IPS-15b (cell line): ENCODE measurements around the gene LPAR3.

Source experiments
- H3K27me3 ChIP-seq: one replicate; pipeline ENCODE4 v1.6.1; 2013; ENCODE audit warnings: low read length; ENCODE audit not compliant: control insufficient read depth, insufficient read depth
- H3K36me3 ChIP-seq: one replicate; pipeline ENCODE4 v1.6.1; 2013; ENCODE audit warnings: low read length; ENCODE audit not compliant: control insufficient read depth, insufficient read depth
- H3K4me1 ChIP-seq: one replicate; pipeline ENCODE4 v1.6.1; 2013; ENCODE audit warnings: mild to moderate bottlenecking, low read length; ENCODE audit not compliant: control insufficient read depth, insufficient read depth
- H3K4me3 ChIP-seq: one replicate; pipeline ENCODE4 v1.5.1; 2013; ENCODE audit warnings: low read depth, low read length
- H3K9ac ChIP-seq: one replicate; pipeline ENCODE4 v1.6.1; 2013; ENCODE audit warnings: low read depth, mild to moderate bottlenecking, low read length
- H3K9me3 ChIP-seq: one replicate; pipeline ENCODE4 v1.6.1; 2013; ENCODE audit warnings: mild to moderate bottlenecking, low read length; ENCODE audit not compliant: control insufficient read depth, insufficient read depth

LPAR3 gene

DNA sequence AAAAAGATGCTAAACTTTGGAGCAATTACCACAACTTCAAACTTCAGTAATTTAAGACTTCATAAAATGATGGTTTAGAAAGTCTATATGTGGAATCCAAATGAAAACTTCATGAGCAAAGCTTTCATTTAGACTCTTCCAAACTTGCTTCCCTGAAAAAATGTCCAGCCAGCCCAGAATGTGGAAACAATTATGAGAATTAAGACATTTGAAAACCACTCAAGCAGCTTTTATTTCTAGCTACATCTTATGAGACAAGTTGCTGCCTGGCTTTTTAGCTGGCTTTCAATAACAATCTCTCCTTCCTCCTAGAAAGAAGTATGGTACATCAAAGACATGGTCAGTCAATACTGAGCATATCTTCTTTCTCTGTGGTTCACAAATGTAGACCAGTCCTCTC is 21.8 kb downstream of the LPAR3 start:
- Histone ChIP-seq H3K9me3 (no peaks in the 10 kb centered on the region), H3K9ac (no peak overlapping the region), H3K4me1 (no peaks in the 10 kb centered on the region), H3K4me3 (no peak overlapping the region), H3K36me3 (no peaks in the 10 kb centered on the region), H3K27me3 (no peaks in the 10 kb centered on the region)

DNA sequence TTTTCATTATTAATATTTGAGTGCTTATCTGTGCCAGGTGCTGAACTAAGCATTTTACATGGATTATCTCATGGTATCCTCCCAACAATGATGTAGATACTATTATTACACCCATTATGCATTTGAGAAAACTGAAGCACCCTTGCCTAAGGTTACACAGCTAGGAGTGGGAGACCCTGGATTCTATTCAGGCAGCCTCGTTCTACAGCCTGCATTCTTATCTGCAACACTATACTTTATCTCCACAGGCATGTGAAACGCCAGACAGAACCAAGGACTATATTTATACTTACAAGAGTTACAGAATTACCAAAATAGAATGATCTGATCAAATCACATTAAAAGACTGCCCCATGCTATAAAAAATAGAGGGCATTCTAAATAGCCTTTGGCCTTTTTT is 22.4 kb downstream of the LPAR3 start:
- H3K4me3 ChIP-seq = no peak overlapping the region
- no peaks in the 10 kb centered on the region for H3K27me3 ChIP-seq
- H3K9me3 ChIP-seq = no peaks in the 10 kb centered on the region
- no peaks in the 10 kb centered on the region for H3K36me3 ChIP-seq
- H3K9ac ChIP-seq = no peak overlapping the region
- H3K4me1 ChIP-seq = no peaks in the 10 kb centered on the region

DNA sequence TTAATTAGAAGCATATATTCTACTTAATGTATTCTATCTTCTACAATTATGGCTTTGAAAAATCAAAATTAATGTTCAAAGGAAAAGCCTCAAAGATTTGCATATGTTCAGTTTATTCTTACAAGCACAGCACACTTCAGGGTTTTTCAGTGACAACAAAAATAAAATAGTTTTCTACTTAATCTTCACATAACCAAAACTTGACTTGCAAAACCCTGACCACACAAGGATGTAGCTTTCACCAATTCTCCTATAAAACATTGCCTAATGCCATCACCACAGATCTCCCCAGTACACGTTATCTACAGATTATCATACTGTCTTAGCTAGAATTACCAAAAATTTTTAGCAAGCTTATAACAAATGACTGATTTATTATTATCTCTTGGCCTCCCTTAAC is 23.3 kb downstream of the LPAR3 start:
- Histone ChIP-seq H3K36me3 (no peaks in the 10 kb centered on the region), H3K4me1 (no peaks in the 10 kb centered on the region), H3K4me3 (no peak overlapping the region), H3K9ac (no peak overlapping the region), H3K9me3 (no peaks in the 10 kb centered on the region), H3K27me3 (no peaks in the 10 kb centered on the region)

DNA sequence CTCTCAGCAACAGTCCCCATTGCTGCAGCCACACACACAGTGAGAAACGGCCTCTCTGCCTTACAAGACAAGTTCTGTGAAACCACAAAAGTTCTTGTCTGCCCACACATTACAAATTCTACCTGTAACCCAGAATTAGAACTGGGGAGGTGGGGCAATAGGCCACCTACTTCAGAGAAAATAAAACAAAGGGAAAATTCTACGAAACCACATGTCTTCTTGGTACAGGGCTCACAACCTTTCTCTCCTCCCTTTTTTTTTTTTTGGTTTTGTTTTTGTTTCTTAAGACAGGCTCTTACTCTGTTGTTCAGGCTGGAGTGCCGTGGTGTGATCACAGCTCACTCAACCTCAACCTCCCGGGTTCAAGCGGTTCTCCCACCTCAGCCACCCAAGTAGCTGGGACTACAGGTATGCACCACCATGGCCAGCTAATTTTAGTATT is 30.2 kb downstream of the LPAR3 start:
- Histone ChIP-seq H3K4me1 (no peaks in the 10 kb centered on the region), H3K4me3 (no peak overlapping the region), H3K36me3 (no peaks in the 10 kb centered on the region), H3K27me3 (no peaks in the 10 kb centered on the region), H3K9me3 (no peaks in the 10 kb centered on the region), H3K9ac (no peak overlapping the region)

DNA sequence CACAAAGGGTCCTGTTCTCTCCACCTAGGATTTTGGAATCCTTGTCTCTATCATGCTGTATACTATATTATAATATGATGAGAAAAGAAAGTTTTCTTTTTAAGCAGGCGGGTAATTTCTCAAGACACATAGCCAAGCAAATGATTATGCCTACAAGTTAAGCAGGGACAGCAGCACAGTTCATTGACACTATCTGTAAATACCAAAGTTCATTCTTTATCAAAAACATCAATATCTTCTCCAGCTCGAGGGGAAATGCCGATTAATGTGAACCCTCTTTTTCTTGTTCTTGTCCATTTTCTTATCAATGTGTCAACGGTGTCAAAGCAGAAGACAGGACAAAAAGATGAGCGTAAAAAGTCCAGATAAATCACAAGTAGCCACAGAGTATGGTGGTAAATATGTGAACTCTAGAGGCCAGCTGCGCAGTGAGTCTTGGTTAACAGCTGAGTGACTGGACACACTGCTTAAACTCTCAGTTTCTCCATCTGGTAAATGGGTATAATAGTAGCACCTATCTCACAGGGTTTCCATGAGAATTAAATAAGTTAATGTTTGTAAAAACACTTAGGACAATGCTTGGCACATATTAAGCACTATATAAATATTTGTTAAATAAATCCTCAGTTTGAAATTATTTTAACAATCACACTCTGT is 30.9 kb downstream of the LPAR3 start:
- no peaks in the 10 kb centered on the region for H3K4me1 ChIP-seq

DNA sequence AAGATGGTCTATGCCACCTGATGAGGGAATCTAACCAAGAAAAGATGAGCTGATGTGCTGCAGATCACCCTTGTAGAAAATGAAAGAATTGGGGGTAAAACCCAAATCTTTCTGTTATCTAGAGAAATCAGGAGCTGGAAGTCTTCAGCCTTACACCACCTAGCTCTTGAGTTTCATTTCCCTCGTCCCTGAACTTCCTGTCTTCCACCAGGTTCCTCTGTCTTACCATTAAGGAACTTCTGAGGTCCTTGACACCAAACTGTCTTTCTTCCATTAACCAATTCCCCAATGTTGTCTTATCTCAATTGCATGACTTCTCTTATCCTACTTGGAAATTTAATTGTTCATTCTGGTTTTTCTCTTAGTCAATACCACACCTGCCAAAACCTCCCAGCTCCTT is 31.5 kb downstream of the LPAR3 start:
- H3K9ac ChIP-seq = no peak overlapping the region
- H3K4me1 ChIP-seq = no peaks in the 10 kb centered on the region
- no peaks in the 10 kb centered on the region for H3K36me3 ChIP-seq
- H3K27me3 ChIP-seq = no peaks in the 10 kb centered on the region
- H3K9me3 ChIP-seq = no peaks in the 10 kb centered on the region
- no peak overlapping the region for H3K4me3 ChIP-seq

More for the DNA sequence above, 30.9 kb downstream of the LPAR3 start:
- Histone ChIP-seq H3K27me3 (no peaks in the 10 kb centered on the region), H3K9me3 (no peaks in the 10 kb centered on the region), H3K36me3 (no peaks in the 10 kb centered on the region), H3K9ac (no peak overlapping the region), H3K4me3 (no peak overlapping the region)

- Histone ChIP-seq H3K9me3 (no peaks in the 10 kb centered on the region), H3K4me3 (no peak overlapping the region), H3K4me1 (no peaks in the 10 kb centered on the region), H3K27me3 (no peaks in the 10 kb centered on the region), H3K9ac (no peak overlapping the region), H3K36me3 (no peaks in the 10 kb centered on the region)
Measured at GRCh38 chr1:84859866-84860265, 33.1 kb downstream of the LPAR3 start.

DNA sequence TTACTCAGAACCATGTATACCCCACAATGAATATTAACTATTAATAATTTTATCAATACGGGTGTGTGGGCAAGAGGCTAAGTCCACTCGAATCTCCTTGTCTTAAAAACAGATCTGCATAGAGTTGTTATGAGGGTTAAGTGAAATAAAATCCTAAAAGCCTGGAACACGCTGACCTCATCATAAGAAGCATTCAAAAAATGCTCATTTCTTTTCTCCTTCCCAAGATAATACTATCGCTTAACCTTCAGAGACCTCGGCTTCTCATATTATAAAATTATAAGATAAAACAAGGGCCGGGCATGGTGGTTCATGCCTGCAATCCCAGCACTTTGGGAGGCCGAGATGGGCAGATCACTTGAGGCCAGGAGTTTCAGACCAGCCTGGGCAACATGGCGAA is 35.1 kb downstream of the LPAR3 start:
- no peak overlapping the region for H3K9ac ChIP-seq
- H3K4me3 ChIP-seq = no peak overlapping the region
- no peaks in the 10 kb centered on the region for H3K9me3 ChIP-seq
- no peaks in the 10 kb centered on the region for H3K4me1 ChIP-seq
- no peaks in the 10 kb centered on the region for H3K36me3 ChIP-seq
- H3K27me3 ChIP-seq = no peaks in the 10 kb centered on the region

DNA sequence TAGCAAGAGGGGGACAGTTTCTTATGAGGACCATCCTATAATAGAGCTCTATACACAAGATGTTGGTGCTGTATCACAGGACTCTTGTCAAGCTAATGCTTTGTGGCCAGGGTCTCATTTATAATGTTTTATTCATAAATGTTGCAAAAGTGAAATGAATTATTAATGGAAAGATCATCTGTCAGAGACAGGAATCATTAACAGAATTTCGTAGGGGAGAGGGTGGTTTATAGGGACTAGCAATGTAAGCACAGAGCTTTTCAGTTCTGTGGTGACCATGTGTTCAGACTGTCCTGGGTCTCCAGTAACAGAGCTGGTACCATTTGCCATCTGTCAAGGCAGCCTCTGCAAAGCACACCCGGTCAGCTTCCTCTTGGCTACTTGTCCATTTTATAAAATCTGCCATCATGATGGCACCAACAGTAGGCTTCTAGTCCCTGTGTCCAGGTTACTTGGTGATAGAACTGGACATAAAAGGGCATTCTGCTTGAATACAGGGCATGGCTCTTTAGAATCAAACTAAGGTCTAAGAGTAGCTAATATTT is 36.2 kb downstream of the LPAR3 start:
- H3K9ac ChIP-seq = no peak overlapping the region
- no peak overlapping the region for H3K4me3 ChIP-seq
- no peaks in the 10 kb centered on the region for H3K27me3 ChIP-seq
- H3K36me3 ChIP-seq = no peaks in the 10 kb centered on the region
- H3K9me3 ChIP-seq = no peaks in the 10 kb centered on the region
- no peaks in the 10 kb centered on the region for H3K4me1 ChIP-seq

GRCh38 chr1:84855691-84856630 is 37.0 kb downstream of the LPAR3 start:
- no peaks in the 10 kb centered on the region for H3K4me1 ChIP-seq
- H3K27me3 ChIP-seq = no peaks in the 10 kb centered on the region
- no peak overlapping the region for H3K9ac ChIP-seq
- no peaks in the 10 kb centered on the region for H3K9me3 ChIP-seq
- no peaks in the 10 kb centered on the region for H3K36me3 ChIP-seq
- H3K4me3 ChIP-seq = no peak overlapping the region

DNA sequence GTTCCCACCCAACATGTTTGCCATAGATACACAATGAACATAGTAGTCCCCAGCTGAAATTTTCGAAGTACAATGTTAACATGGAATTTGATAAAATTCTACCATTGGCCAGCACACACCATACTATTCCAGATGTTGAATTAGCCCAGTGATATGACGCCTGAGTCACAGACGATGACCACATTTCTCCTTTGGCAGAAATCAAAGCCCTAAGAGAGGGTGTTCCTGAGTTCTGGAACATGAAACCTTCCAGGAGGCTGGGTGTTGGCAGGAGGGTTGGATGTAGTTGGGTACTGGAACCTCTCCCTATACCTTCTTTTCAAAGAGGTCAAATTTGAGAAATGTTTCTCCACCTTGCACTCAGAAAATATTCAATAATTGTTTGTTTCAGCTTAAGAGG is 37.8 kb downstream of the LPAR3 start:
- no peaks in the 10 kb centered on the region for H3K4me1 ChIP-seq
- no peak overlapping the region for H3K9ac ChIP-seq
- no peaks in the 10 kb centered on the region for H3K36me3 ChIP-seq
- no peaks in the 10 kb centered on the region for H3K27me3 ChIP-seq
- H3K4me3 ChIP-seq = no peak overlapping the region
- no peaks in the 10 kb centered on the region for H3K9me3 ChIP-seq
